ENCODE data around the gene ADGRV1.
"Not testable (repeated sequence)": the region's sequence is repeated elsewhere in the genome, so short reads cannot be mapped to it uniquely, and the experiment has no call there.

ADGRV1 gene

DNA sequence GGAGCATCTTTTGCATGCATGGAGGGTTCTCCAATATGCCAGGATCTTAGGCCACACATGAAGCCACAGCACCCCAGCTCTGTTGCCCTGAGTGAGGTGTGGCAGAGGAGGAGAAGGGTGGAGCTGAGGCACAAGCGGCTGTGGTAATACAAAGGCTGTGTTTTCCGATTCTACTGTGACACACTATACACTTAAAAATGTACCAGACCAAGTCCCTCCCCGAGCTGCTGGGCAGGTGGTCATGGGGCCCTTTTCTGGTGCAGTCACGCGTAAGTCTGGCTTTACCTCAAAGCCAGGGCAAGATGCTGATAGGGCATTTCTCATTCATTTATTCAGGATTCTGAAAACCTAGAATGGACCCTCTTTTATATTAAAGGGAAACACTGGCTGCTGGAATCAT is 3.7 kb downstream of the ADGRV1 start:
- peaks cover 3% of the 10 kb centered on the region for H3K27me3 ChIP-seq (ENCODE audit: insufficient read depth, insufficient read length)
- DNase-seq (ENCODE audit: low read depth, low spot score), result no peak
- H3K4me1 ChIP-seq (ENCODE audit: insufficient read depth, insufficient read length), result peaks cover 2% of the 10 kb centered on the region
- no peak overlapping the region for H3K4me3 ChIP-seq (ENCODE audit: insufficient read length, low read depth)
- no peaks in the 10 kb centered on the region for H3K9me3 ChIP-seq (ENCODE audit: insufficient read depth, low read length)
- TF ChIP-seq YY1 (IDR thresholded peaks at IDR 0.05; ENCODE audit: insufficient read depth, insufficient read length) (no peak), SUZ12 (IDR thresholded peaks at IDR 0.05; ENCODE audit: extremely low read depth, insufficient read depth, insufficient read length) (no peak), ZNF274 (IDR thresholded peaks at IDR 0.05; ENCODE audit: low read depth, low read length) (no peak)
- no peak overlapping the region for H3K9ac ChIP-seq (ENCODE audit: insufficient read length, low read depth)
- no peaks in the 10 kb centered on the region for H3K36me3 ChIP-seq (ENCODE audit: insufficient read depth, insufficient read length, low read length)

DNA sequence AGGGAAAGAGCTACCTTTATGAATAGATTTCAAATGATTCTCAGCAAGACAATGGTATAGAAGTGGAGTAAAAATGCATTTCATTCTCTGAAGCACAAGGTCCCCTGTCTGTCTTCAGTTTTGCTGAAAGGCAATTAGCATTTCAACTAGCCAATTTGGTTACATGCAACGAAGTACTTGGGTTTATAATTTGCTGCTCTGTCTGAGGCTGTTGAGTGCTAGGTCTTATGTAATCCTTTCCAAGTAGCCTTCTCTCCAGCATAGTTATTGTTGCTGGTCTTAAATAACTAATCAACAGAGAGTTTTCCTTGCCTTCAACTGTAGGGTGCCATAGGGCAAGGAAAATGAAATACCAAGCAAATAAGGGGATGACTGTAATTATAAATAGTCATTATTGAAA is 4.5 kb downstream of the ADGRV1 start:
- TF ChIP-seq ZNF274 (IDR thresholded peaks at IDR 0.05; ENCODE audit: low read depth, low read length), result no peak
- H3K27me3 ChIP-seq (ENCODE audit: insufficient read depth, insufficient read length), result no peaks in the 10 kb centered on the region
- no peak overlapping the region for H3K4me3 ChIP-seq (ENCODE audit: insufficient read length, low read depth)
- peaks cover 2% of the 10 kb centered on the region for H3K4me1 ChIP-seq (ENCODE audit: insufficient read depth, insufficient read length)
- no peaks in the 10 kb centered on the region for H3K9me3 ChIP-seq (ENCODE audit: insufficient read depth, low read length)
- no peaks in the 10 kb centered on the region for H3K36me3 ChIP-seq (ENCODE audit: insufficient read depth, insufficient read length, low read length)
- no peak overlapping the region for H3K9ac ChIP-seq (ENCODE audit: insufficient read length, low read depth)
- DNase-seq (ENCODE audit: low read depth, low spot score), result no peak

DNA sequence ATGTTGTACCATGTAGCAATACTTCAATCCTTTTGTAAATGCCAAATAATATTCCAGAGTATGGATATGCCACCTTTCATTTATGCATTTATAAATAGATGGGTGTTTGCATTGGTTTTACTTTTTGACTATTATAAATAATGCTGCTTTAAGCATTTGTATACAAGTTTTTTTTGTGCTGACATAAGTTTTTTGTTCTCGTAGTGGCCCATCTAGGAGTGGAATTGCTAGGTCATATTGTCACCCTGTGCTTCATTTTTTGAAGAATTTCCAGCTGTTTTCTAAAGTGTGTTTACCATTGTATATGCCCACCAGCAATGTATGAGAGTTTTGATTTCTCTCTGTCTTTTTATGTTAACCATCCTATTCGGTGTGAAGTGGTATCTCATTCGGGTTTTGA is 6.9 kb downstream of the ADGRV1 start:
- Histone ChIP-seq H3K4me1 (ENCODE audit: insufficient read depth, insufficient read length) (peaks cover 2% of the 10 kb centered on the region), H3K36me3 (ENCODE audit: insufficient read depth, insufficient read length, low read length) (no peaks in the 10 kb centered on the region), H3K27me3 (ENCODE audit: insufficient read depth, insufficient read length) (no peaks in the 10 kb centered on the region), H3K9ac (ENCODE audit: insufficient read length, low read depth) (no peak overlapping the region), H3K9me3 (ENCODE audit: insufficient read depth, low read length) (0 out of 2 replicates have a peak, but pooled peaks cover 6% of the 10 kb centered on the region), H3K4me3 (ENCODE audit: insufficient read length, low read depth) (no peak overlapping the region)
- no peak for DNase-seq (ENCODE audit: low read depth, low spot score)
- TF ChIP-seq SUZ12 (IDR thresholded peaks at IDR 0.05; ENCODE audit: extremely low read depth, insufficient read depth, insufficient read length), result no peak
- no peak for TF ChIP-seq ZNF274 (IDR thresholded peaks at IDR 0.05; ENCODE audit: low read depth, low read length)
- no peak for TF ChIP-seq YY1 (IDR thresholded peaks at IDR 0.05; ENCODE audit: insufficient read depth, insufficient read length)

DNA sequence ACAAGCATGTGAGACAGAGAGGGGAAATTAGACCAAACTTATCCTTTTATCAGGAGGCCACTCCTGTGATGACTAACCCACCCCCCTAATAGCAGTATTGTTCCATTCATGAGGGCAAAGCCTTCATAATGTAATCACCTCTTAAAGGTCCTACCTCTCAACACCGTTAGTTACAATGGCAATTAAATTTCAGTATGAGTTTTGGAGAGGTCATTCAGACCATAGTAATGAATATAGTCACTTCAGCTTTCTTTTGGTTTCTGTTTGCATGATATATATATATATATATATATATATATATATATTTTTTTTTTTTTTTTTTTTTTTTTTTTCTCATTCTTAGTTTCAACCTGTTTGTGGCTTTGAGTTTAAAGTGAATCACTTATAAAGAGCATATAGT is 10.5 kb downstream of the ADGRV1 start:
- H3K9ac ChIP-seq (ENCODE audit: insufficient read length, low read depth), result no peak overlapping the region
- H3K9me3 ChIP-seq (ENCODE audit: insufficient read depth, low read length), result 0 out of 2 replicates have a peak, but pooled peaks cover 6% of the 10 kb centered on the region
- TF ChIP-seq ZNF274 (IDR thresholded peaks at IDR 0.05; ENCODE audit: low read depth, low read length), result no peak
- no peak for TF ChIP-seq YY1 (IDR thresholded peaks at IDR 0.05; ENCODE audit: insufficient read depth, insufficient read length)
- no peak for TF ChIP-seq SUZ12 (IDR thresholded peaks at IDR 0.05; ENCODE audit: extremely low read depth, insufficient read depth, insufficient read length)
- no peaks in the 10 kb centered on the region for H3K27me3 ChIP-seq (ENCODE audit: insufficient read depth, insufficient read length)
- H3K36me3 ChIP-seq (ENCODE audit: insufficient read depth, insufficient read length, low read length), result no peaks in the 10 kb centered on the region
- DNase-seq (ENCODE audit: low read depth, low spot score), result no peak
- no peak overlapping the region for H3K4me3 ChIP-seq (ENCODE audit: insufficient read length, low read depth)
- no peaks in the 10 kb centered on the region for H3K4me1 ChIP-seq (ENCODE audit: insufficient read depth, insufficient read length)

DNA sequence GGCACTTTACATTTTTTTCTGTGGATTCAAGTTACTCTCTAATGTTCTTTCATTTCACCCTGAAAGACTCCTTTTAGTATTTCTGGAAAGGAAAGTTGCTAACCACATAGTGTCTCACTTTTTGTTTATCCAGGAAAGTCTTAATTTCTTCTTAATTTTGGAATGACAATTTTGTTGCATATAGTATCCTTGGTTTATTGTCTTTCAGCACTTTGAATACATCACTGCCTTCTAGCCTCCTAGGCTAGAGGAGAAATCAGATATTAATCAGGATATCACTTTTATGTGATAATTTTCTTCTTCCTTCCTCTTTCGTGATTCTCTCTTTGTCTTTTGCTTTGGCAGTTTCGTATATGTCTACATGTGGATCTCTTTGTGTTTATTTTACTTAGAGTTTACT is 11.4 kb downstream of the ADGRV1 start:
- H3K27me3 ChIP-seq (ENCODE audit: insufficient read depth, insufficient read length), result no peaks in the 10 kb centered on the region
- H3K9ac ChIP-seq (ENCODE audit: insufficient read length, low read depth), result no peak overlapping the region
- TF ChIP-seq YY1 (IDR thresholded peaks at IDR 0.05; ENCODE audit: insufficient read depth, insufficient read length) (no peak), ZNF274 (IDR thresholded peaks at IDR 0.05; ENCODE audit: low read depth, low read length) (no peak), SUZ12 (IDR thresholded peaks at IDR 0.05; ENCODE audit: extremely low read depth, insufficient read depth, insufficient read length) (no peak)
- no peak for DNase-seq (ENCODE audit: low read depth, low spot score)
- H3K4me1 ChIP-seq (ENCODE audit: insufficient read depth, insufficient read length), result no peaks in the 10 kb centered on the region
- no peak overlapping the region for H3K4me3 ChIP-seq (ENCODE audit: insufficient read length, low read depth)
- no peaks in the 10 kb centered on the region for H3K36me3 ChIP-seq (ENCODE audit: insufficient read depth, insufficient read length, low read length)
- H3K9me3 ChIP-seq (ENCODE audit: insufficient read depth, low read length), result 0 out of 2 replicates have a peak, but pooled peaks cover 6% of the 10 kb centered on the region

DNA sequence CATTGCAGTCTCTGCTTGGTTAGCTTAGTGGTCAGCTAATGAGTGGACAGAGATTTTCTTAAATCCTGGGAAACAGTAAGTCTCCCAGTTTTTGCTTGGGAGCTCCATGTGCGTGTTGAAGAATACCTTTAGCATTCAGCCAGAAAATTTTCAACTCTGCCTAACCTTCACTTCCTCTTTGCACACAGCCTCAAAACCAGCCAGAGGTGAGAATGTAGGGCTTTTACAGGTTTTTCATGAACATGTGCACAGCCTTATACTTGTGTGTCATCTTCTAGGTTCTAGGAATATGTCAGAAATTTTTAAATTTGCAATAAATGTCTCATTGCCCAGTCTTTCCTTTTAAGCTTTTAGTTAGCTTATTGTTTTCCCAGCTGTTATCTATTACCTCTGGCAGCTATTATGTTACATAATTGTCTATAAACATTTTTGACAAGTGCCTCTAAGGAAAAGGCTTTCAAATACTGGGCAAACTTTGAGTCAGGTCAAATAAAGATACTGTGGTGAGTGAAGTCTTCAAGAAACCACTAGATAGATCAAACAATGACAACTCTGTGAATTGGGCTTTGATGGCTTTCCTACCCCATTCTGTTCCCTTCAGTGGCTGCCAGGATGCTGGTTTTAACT is 12.7 kb downstream of the ADGRV1 start:
- no peak for DNase-seq (ENCODE audit: low read depth, low spot score)
- Histone ChIP-seq H3K27me3 (ENCODE audit: insufficient read depth, insufficient read length) (no peaks in the 10 kb centered on the region), H3K36me3 (ENCODE audit: insufficient read depth, insufficient read length, low read length) (no peaks in the 10 kb centered on the region), H3K9ac (ENCODE audit: insufficient read length, low read depth) (no peak overlapping the region), H3K4me1 (ENCODE audit: insufficient read depth, insufficient read length) (no peaks in the 10 kb centered on the region), H3K4me3 (ENCODE audit: insufficient read length, low read depth) (no peak overlapping the region), H3K9me3 (ENCODE audit: insufficient read depth, low read length) (0 out of 2 replicates have a peak, but pooled peaks cover 6% of the 10 kb centered on the region)
- TF ChIP-seq SUZ12 (IDR thresholded peaks at IDR 0.05; ENCODE audit: extremely low read depth, insufficient read depth, insufficient read length) (no peak), ZNF274 (IDR thresholded peaks at IDR 0.05; ENCODE audit: low read depth, low read length) (no peak), YY1 (IDR thresholded peaks at IDR 0.05; ENCODE audit: insufficient read depth, insufficient read length) (no peak)

DNA sequence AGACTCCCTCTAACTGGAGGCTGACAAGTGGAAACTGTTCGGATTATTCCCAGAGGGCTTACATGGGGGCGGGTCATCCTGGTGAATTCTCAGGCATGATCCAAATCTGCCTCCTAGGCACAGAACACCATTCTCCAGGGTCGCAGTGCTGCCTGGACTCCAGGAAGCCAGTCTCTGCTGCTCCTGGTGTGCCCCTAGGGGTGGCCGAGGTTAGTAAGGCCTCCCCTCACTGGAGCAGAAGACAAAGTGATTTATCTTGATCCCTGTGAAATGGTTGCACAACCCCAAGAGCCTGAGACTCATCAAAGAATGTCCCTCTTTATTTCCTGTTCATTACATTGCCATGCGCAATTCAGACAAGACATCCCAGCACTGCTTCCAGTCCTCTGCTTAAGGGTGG is 17.1 kb downstream of the ADGRV1 start:
- no peaks in the 10 kb centered on the region for H3K4me1 ChIP-seq (ENCODE audit: insufficient read depth, insufficient read length)

DNA sequence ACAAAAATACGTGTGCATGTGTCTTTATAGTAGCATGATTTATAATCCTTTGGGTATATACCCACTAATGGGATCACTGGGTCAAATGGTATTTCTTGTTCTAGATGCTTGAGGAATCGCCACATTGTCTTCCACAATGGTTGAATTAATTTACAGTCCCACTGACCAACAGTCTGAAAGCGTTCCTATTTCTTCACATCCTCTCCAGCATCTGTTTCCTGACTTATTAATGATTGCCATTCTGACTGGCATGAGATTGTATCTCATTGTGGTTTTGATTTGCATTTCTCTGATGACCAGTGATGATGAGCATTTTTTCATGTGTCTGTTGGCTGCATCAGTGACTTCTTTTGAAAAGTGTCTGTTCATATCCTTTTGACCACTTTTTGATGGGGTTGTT is 18.0 kb downstream of the ADGRV1 start:
- DNase-seq (ENCODE audit: low read depth, low spot score); H3K36me3 ChIP-seq (ENCODE audit: insufficient read depth, insufficient read length, low read length); H3K9me3 ChIP-seq (ENCODE audit: insufficient read depth, low read length); H3K9ac ChIP-seq (ENCODE audit: insufficient read length, low read depth); H3K27me3 ChIP-seq (ENCODE audit: insufficient read depth, insufficient read length); H3K4me3 ChIP-seq (ENCODE audit: insufficient read length, low read depth); H3K4me1 ChIP-seq (ENCODE audit: insufficient read depth, insufficient read length): not testable (repeated sequence)

More for the DNA sequence above, 17.1 kb downstream of the ADGRV1 start:
- TF ChIP-seq ZNF274 (IDR thresholded peaks at IDR 0.05; ENCODE audit: low read depth, low read length) (no peak), YY1 (IDR thresholded peaks at IDR 0.05; ENCODE audit: insufficient read depth, insufficient read length) (no peak), SUZ12 (IDR thresholded peaks at IDR 0.05; ENCODE audit: extremely low read depth, insufficient read depth, insufficient read length) (no peak)
- H3K4me3 ChIP-seq (ENCODE audit: insufficient read length, low read depth), result no peak overlapping the region
- no peak overlapping the region for H3K9ac ChIP-seq (ENCODE audit: insufficient read length, low read depth)
- H3K36me3 ChIP-seq (ENCODE audit: insufficient read depth, insufficient read length, low read length), result no peaks in the 10 kb centered on the region
- DNase-seq (ENCODE audit: low read depth, low spot score), result no peak
- H3K9me3 ChIP-seq (ENCODE audit: insufficient read depth, low read length), result no peaks in the 10 kb centered on the region
- no peaks in the 10 kb centered on the region for H3K27me3 ChIP-seq (ENCODE audit: insufficient read depth, insufficient read length)

DNA sequence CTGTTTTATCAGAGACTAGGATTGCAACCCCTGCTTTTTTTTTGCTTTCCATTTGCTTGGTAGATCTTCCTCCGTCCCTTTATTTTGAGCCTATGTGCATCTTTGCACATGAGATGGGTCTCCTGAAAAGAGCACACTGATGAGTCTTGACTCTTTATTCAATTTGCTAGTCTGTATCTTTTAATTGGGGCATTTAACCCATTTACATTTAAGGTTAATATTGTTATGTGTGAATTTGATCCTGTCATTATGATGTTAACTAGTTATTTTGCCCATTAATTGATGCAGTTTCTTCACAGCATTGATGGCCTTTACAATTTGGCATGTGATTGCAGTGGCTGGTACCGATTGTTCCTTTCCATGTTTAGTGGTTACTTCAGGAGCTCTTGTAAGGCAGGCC is 21.3 kb downstream of the ADGRV1 start:
- H3K4me3 ChIP-seq (ENCODE audit: insufficient read length, low read depth); H3K9me3 ChIP-seq (ENCODE audit: insufficient read depth, low read length); H3K27me3 ChIP-seq (ENCODE audit: insufficient read depth, insufficient read length); DNase-seq (ENCODE audit: low read depth, low spot score); H3K36me3 ChIP-seq (ENCODE audit: insufficient read depth, insufficient read length, low read length); H3K9ac ChIP-seq (ENCODE audit: insufficient read length, low read depth); H3K4me1 ChIP-seq (ENCODE audit: insufficient read depth, insufficient read length): not testable (repeated sequence)
